ENCODE results near the gene C9orf50.

DNA sequence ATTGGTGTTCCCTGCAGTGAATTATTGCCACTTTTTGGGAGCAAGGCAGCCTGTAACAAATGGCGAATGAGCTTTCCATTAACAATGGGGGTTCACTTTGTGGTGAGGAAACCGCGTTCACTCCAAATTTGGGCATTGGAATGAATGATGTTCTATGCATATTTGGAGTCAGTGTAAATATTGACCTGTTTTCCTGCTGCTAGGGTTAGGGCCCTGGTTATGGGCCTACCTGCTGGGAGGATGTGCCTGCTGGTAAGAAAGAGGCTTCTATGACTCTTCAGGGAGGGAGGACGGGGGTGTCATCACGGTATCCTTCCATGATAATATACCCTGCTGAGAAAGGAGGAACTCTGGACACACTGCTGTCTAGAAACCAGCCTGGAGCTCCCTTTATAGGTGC, 29.0 kb downstream of the C9orf50 start:
- TF ChIP-seq, protein P1, sequence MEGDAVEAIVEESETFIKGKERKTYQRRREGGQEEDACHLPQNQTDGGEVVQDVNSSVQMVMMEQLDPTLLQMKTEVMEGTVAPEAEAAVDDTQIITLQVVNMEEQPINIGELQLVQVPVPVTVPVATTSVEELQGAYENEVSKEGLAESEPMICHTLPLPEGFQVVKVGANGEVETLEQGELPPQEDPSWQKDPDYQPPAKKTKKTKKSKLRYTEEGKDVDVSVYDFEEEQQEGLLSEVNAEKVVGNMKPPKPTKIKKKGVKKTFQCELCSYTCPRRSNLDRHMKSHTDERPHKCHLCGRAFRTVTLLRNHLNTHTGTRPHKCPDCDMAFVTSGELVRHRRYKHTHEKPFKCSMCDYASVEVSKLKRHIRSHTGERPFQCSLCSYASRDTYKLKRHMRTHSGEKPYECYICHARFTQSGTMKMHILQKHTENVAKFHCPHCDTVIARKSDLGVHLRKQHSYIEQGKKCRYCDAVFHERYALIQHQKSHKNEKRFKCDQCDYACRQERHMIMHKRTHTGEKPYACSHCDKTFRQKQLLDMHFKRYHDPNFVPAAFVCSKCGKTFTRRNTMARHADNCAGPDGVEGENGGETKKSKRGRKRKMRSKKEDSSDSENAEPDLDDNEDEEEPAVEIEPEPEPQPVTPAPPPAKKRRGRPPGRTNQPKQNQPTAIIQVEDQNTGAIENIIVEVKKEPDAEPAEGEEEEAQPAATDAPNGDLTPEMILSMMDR (IDR thresholded peaks at IDR 0.05): no peak
- no peak for TF ChIP-seq EZH2 (IDR thresholded peaks at IDR 0.05; ENCODE audit: borderline replicate concordance, insufficient read depth, low read depth, low read length, poor library complexity, severe bottlenecking)

Data from B cell (primary cell).